DOHH2 (cell line): ENCODE results near the gene PRDM16.

ENCODE experiments used
- H3F3A ChIP-seq: fragments of 200-600 bp; sonication (generic), shearing (Covaris generic); 2 replicates; pipeline ENCODE4 v1.6.0; 2016; ENCODE audit warnings: antibody characterized with exemption, mild to moderate bottlenecking; ENCODE audit not compliant: control insufficient read depth, insufficient read depth
- H3K27ac ChIP-seq: fragments of 200-600 bp; sonication (generic); 2 replicates; pipeline ENCODE4 v1.5.1; 2014; ENCODE audit warnings: low read depth, mild to moderate bottlenecking, low read length, moderate library complexity
- H3K27me3 ChIP-seq: fragments of 200-600 bp; sonication (generic); 2 replicates; pipeline ENCODE4 v1.6.1; 2014; ENCODE audit warnings: mild to moderate bottlenecking, low read length, mixed read lengths; ENCODE audit not compliant: control insufficient read depth
- H3K36me3 ChIP-seq: fragments of 200-600 bp; sonication (generic); 2 replicates; pipeline ENCODE4 v1.6.1; 2014; ENCODE audit warnings: mild to moderate bottlenecking, low read length, moderate library complexity, mixed read lengths; ENCODE audit not compliant: control insufficient read depth
- H3K4me1 ChIP-seq: fragments of 200-600 bp; sonication (generic); 2 replicates; pipeline ENCODE4 v1.6.1; 2014; ENCODE audit warnings: mild to moderate bottlenecking, low read length, mixed read lengths; ENCODE audit not compliant: control insufficient read depth
- H3K4me2 ChIP-seq: fragments of 200-600 bp; sonication (generic); 2 replicates; pipeline ENCODE4 v1.6.0; 2014; ENCODE audit warnings: mild to moderate bottlenecking, low read length, moderate library complexity
- H3K4me3 ChIP-seq: fragments of 200-600 bp; sonication (generic); 2 replicates; pipeline ENCODE4 v1.5.1; 2014; ENCODE audit warnings: mild to moderate bottlenecking, low read length, mixed read lengths
- H3K79me2 ChIP-seq: fragments of 200-600 bp; sonication (generic); 2 replicates; pipeline ENCODE4 v1.6.1; 2014; ENCODE audit warnings: mild to moderate bottlenecking, low read length, mixed read lengths; ENCODE audit not compliant: control insufficient read depth
- H3K9me2 ChIP-seq: fragments of 200-600 bp; sonication (generic); replicated peaks from 2 replicates; pipeline ENCODE4 v1.6.1; 2014; ENCODE audit warnings: mild to moderate bottlenecking, low read length, mixed read lengths; ENCODE audit not compliant: control insufficient read depth
- H3K9me3 ChIP-seq: fragments of 200-600 bp; sonication (generic); 2 replicates; pipeline ENCODE4 v1.6.1; 2014; ENCODE audit warnings: antibody characterized with exemption, low read length, mixed read lengths; ENCODE audit not compliant: control insufficient read depth, insufficient read depth
- H4K20me1 ChIP-seq: fragments of 200-600 bp; sonication (generic); 2 replicates; pipeline ENCODE4 v1.6.0; 2014; ENCODE audit warnings: low read depth, mild to moderate bottlenecking, antibody characterized with exemption, low read length, moderate library complexity; ENCODE audit not compliant: control insufficient read depth, insufficient read depth
- EZH2phosphoT487 ChIP-seq: fragments of 200-600 bp; sonication (generic); IDR thresholded peaks from 2 replicates; pipeline ENCODE4 v1.6.1; 2017; ENCODE audit warnings: borderline replicate concordance, mild to moderate bottlenecking, antibody characterized with exemption, low read length, moderate library complexity, mixed read lengths
- TF ChIP-seq, protein P1 (sequence below): fragments of 200-600 bp; sonication (generic); IDR thresholded peaks from one replicate; pipeline ENCODE4 v1.5.1; 2014; ENCODE audit warnings: antibody characterized with exemption, mild to moderate bottlenecking, low read depth, low read length; ENCODE audit not compliant: poor library complexity, severe bottlenecking

PRDM16 gene

DNA sequence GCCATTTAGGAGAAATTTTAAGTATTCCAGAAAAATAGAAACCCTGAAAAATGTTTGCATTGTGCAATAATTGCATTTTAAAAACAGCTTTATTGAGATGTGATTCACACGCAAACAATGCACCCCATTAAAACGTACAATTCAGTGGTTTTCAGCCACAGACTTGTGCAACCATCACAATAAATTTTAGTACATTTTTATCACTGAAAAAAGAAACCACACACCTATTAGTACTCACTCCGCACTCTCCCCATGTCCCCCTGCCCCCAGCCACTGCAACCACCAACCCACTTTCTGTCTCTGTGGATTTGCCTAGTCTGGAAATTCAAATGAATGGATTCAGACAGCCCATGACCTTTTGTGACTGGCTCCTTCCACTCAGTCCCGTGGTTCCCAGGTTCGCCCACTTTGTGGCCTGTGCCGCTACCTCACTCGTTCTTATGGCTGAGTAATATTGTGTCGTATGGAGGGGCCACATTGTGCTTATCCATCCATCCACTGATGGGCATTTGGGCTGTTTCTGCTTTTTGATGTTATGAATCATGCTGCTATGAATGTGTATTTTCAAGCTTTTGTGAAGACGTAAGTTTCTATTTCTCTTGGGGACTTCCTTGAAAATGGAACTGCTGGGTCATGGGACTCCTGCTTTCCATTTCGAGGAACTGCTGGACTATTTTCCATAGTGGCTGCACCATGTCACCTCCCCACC is 237.7 kb downstream of the PRDM16 start:
- H3K4me2 ChIP-seq, result no peak overlapping the region
- H3K79me2 ChIP-seq, result no peaks in the 10 kb centered on the region
- no peak for TF ChIP-seq EZH2phosphoT487
- TF ChIP-seq, protein P1, sequence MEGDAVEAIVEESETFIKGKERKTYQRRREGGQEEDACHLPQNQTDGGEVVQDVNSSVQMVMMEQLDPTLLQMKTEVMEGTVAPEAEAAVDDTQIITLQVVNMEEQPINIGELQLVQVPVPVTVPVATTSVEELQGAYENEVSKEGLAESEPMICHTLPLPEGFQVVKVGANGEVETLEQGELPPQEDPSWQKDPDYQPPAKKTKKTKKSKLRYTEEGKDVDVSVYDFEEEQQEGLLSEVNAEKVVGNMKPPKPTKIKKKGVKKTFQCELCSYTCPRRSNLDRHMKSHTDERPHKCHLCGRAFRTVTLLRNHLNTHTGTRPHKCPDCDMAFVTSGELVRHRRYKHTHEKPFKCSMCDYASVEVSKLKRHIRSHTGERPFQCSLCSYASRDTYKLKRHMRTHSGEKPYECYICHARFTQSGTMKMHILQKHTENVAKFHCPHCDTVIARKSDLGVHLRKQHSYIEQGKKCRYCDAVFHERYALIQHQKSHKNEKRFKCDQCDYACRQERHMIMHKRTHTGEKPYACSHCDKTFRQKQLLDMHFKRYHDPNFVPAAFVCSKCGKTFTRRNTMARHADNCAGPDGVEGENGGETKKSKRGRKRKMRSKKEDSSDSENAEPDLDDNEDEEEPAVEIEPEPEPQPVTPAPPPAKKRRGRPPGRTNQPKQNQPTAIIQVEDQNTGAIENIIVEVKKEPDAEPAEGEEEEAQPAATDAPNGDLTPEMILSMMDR, result no peak
- no peak overlapping the region for H3K27ac ChIP-seq
- H3K36me3 ChIP-seq, result no peaks in the 10 kb centered on the region
- no peaks in the 10 kb centered on the region for H3K9me2 ChIP-seq
- H3K4me1 ChIP-seq, result no peaks in the 10 kb centered on the region
- no peaks in the 10 kb centered on the region for H4K20me1 ChIP-seq
- no peaks in the 10 kb centered on the region for H3K27me3 ChIP-seq
- H3K4me3 ChIP-seq, result no peak overlapping the region
- no peaks in the 10 kb centered on the region for H3K9me3 ChIP-seq
- H3F3A ChIP-seq, result no peaks in the 10 kb centered on the region

DNA sequence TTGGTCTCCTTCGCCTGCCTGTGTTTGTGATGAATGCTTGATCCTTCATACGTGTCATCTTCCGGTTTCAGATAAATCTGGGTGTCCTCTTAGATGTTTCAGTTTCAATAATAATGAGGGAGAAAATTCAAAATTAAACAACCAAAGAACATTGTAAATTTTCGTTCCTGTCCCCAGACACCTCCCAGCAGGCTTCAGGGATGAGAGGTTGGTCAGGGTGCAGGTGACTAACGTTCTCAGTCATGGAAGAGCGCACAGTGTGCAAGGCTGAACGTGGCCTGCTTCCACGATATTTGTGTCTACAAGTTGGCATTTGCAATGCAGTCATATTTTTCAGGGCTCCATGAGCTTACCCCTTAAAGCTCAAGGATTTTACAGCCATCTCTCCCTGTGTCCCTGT is 238.4 kb downstream of the PRDM16 start:
- TF ChIP-seq, protein P1, result no peak
- TF ChIP-seq EZH2phosphoT487, result no peak
- no peaks in the 10 kb centered on the region for H3K36me3 ChIP-seq
- no peaks in the 10 kb centered on the region for H3K9me2 ChIP-seq
- no peak overlapping the region for H3K4me3 ChIP-seq
- H3K27me3 ChIP-seq, result no peaks in the 10 kb centered on the region
- no peaks in the 10 kb centered on the region for H3K4me1 ChIP-seq
- no peak overlapping the region for H3K4me2 ChIP-seq
- H3K79me2 ChIP-seq, result no peaks in the 10 kb centered on the region
- no peaks in the 10 kb centered on the region for H3F3A ChIP-seq
- H3K9me3 ChIP-seq, result no peaks in the 10 kb centered on the region
- no peaks in the 10 kb centered on the region for H4K20me1 ChIP-seq
- H3K27ac ChIP-seq, result no peak overlapping the region

DNA sequence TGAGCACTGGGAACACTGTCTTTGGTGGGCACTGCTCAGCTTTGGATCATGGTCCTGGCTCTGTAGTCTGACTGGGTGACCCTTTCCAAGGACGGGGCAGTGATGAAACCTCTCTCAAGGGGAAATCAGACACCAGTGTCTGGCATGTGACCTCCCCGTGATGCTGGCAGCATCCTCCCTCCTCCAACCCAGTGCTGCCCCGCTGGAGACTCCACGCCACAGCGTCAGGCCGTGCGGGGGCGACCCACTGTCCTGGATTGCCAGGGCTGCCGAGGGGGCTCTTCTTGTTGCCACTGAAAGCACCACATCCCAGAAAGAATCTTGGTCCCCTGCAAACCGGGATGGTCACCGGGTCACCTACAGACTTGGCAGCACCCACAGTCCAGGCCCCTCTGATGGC is 239.1 kb downstream of the PRDM16 start:
- Histone ChIP-seq H4K20me1 (no peaks in the 10 kb centered on the region), H3K27ac (no peak overlapping the region), H3K27me3 (no peaks in the 10 kb centered on the region), H3K4me1 (no peaks in the 10 kb centered on the region), H3F3A (no peaks in the 10 kb centered on the region), H3K4me2 (no peak overlapping the region), H3K9me2 (no peaks in the 10 kb centered on the region), H3K9me3 (no peaks in the 10 kb centered on the region), H3K4me3 (no peak overlapping the region), H3K79me2 (no peaks in the 10 kb centered on the region), H3K36me3 (no peaks in the 10 kb centered on the region)
- TF ChIP-seq EZH2phosphoT487, result no peak
- TF ChIP-seq, protein P1, result no peak
